ENCODE results near the gene MCF2L.
"Not testable (repeated sequence)": the region's sequence is repeated elsewhere in the genome, so short reads cannot be mapped to it uniquely, and the experiment has no call there.

Gene MCF2L

GRCh38 chr13:113102727-113103126 is 133.7 kb downstream of the MCF2L start:
- Histone ChIP-seq H3K4me1 (ENCODE audit: control insufficient read depth, insufficient read depth, low read length) (no peaks in the 10 kb centered on the region), H3K27me3 (ENCODE audit: control insufficient read depth, insufficient read depth, low read length) (no peaks in the 10 kb centered on the region)

GRCh38 chr13:113103646-113104045 is 134.6 kb downstream of the MCF2L start:
- Histone ChIP-seq H3K27me3 (ENCODE audit: control insufficient read depth, insufficient read depth, low read length) (no peaks in the 10 kb centered on the region), H3K4me1 (ENCODE audit: control insufficient read depth, insufficient read depth, low read length) (no peaks in the 10 kb centered on the region), H3K4me3 (ENCODE audit: low read depth, low read length) (no peak overlapping the region), H3K9me3 (ENCODE audit: control insufficient read depth, insufficient read depth, low read length) (no peaks in the 10 kb centered on the region), H3K36me3 (ENCODE audit: control insufficient read depth, insufficient read depth, low read length) (no peaks in the 10 kb centered on the region), H3K9ac (ENCODE audit: low read depth, low read length) (no peak overlapping the region)

More at GRCh38 chr13:113102727-113103126, 133.7 kb downstream of the MCF2L start:
- H3K4me3 ChIP-seq (ENCODE audit: low read depth, low read length), result no peak overlapping the region
- no peaks in the 10 kb centered on the region for H3K9me3 ChIP-seq (ENCODE audit: control insufficient read depth, insufficient read depth, low read length)
- H3K36me3 ChIP-seq (ENCODE audit: control insufficient read depth, insufficient read depth, low read length), result no peaks in the 10 kb centered on the region
- H3K9ac ChIP-seq (ENCODE audit: low read depth, low read length), result no peak overlapping the region

- no peak within 1 kb of the TSS for H3K4me3 ChIP-seq (ENCODE audit: low read depth, low read length)
Measured at GRCh38 chr13:113105032-113105920, 136.3 kb downstream of the MCF2L start, which contains the start of gene F7. TSS of gene F7 (plus strand) at chr13:113105791. CDS start at chr13:113105842, 51 bp downstream.

GRCh38 chr13:113105921-113106452 is 137.0 kb downstream of the MCF2L start:
- H3K27me3 ChIP-seq (ENCODE audit: control insufficient read depth, insufficient read depth, low read length), result peaks cover 18% of the 10 kb centered on the region
- H3K4me3 ChIP-seq (ENCODE audit: low read depth, low read length), result no peak overlapping the region
- H3K36me3 ChIP-seq (ENCODE audit: control insufficient read depth, insufficient read depth, low read length), result no peaks in the 10 kb centered on the region
- H3K4me1 ChIP-seq (ENCODE audit: control insufficient read depth, insufficient read depth, low read length), result no peaks in the 10 kb centered on the region
- no peaks in the 10 kb centered on the region for H3K9me3 ChIP-seq (ENCODE audit: control insufficient read depth, insufficient read depth, low read length)
- no peak overlapping the region for H3K9ac ChIP-seq (ENCODE audit: low read depth, low read length)

More at GRCh38 chr13:113105032-113105920, 136.3 kb downstream of the MCF2L start, which contains the start of gene F7:
- H3K9ac ChIP-seq (ENCODE audit: low read depth, low read length), result no peak within 1 kb of the TSS
- no peaks in the 10 kb centered on the region for H3K9me3 ChIP-seq (ENCODE audit: control insufficient read depth, insufficient read depth, low read length)
- no peaks in the 10 kb centered on the region for H3K36me3 ChIP-seq (ENCODE audit: control insufficient read depth, insufficient read depth, low read length)
- H3K27me3 ChIP-seq (ENCODE audit: control insufficient read depth, insufficient read depth, low read length), result peaks cover 11% of the 10 kb centered on the region
- no peaks in the 10 kb centered on the region for H3K4me1 ChIP-seq (ENCODE audit: control insufficient read depth, insufficient read depth, low read length)

GRCh38 chr13:113106711-113107351 is 137.8 kb downstream of the MCF2L start:
- no peaks in the 10 kb centered on the region for H3K36me3 ChIP-seq (ENCODE audit: control insufficient read depth, insufficient read depth, low read length)
- no peaks in the 10 kb centered on the region for H3K4me1 ChIP-seq (ENCODE audit: control insufficient read depth, insufficient read depth, low read length)
- no peak overlapping the region for H3K9ac ChIP-seq (ENCODE audit: low read depth, low read length)
- H3K27me3 ChIP-seq (ENCODE audit: control insufficient read depth, insufficient read depth, low read length), result peaks cover 23% of the 10 kb centered on the region
- H3K4me3 ChIP-seq (ENCODE audit: low read depth, low read length), result no peak overlapping the region
- no peaks in the 10 kb centered on the region for H3K9me3 ChIP-seq (ENCODE audit: control insufficient read depth, insufficient read depth, low read length)

GRCh38 chr13:113108521-113108920 is 139.5 kb downstream of the MCF2L start:
- H3K27me3 ChIP-seq (ENCODE audit: control insufficient read depth, insufficient read depth, low read length), result peaks cover 25% of the 10 kb centered on the region
- H3K4me3 ChIP-seq (ENCODE audit: low read depth, low read length); H3K9ac ChIP-seq (ENCODE audit: low read depth, low read length); H3K9me3 ChIP-seq (ENCODE audit: control insufficient read depth, insufficient read depth, low read length); H3K4me1 ChIP-seq (ENCODE audit: control insufficient read depth, insufficient read depth, low read length); H3K36me3 ChIP-seq (ENCODE audit: control insufficient read depth, insufficient read depth, low read length): not testable (repeated sequence)

GRCh38 chr13:113109151-113110047 is 140.4 kb downstream of the MCF2L start:
- Histone ChIP-seq H3K4me3 (ENCODE audit: low read depth, low read length) (peak overlapping the region; percentile 49), H3K36me3 (ENCODE audit: control insufficient read depth, insufficient read depth, low read length) (no peaks in the 10 kb centered on the region), H3K27me3 (ENCODE audit: control insufficient read depth, insufficient read depth, low read length) (peaks cover 25% of the 10 kb centered on the region), H3K9me3 (ENCODE audit: control insufficient read depth, insufficient read depth, low read length) (no peaks in the 10 kb centered on the region), H3K9ac (ENCODE audit: low read depth, low read length) (no peak overlapping the region), H3K4me1 (ENCODE audit: control insufficient read depth, insufficient read depth, low read length) (no peaks in the 10 kb centered on the region)

GRCh38 chr13:113110048-113110851 is 141.2 kb downstream of the MCF2L start:
- Histone ChIP-seq H3K9me3 (ENCODE audit: control insufficient read depth, insufficient read depth, low read length) (no peaks in the 10 kb centered on the region), H3K9ac (ENCODE audit: low read depth, low read length) (no peak overlapping the region), H3K27me3 (ENCODE audit: control insufficient read depth, insufficient read depth, low read length) (peaks cover 25% of the 10 kb centered on the region), H3K4me1 (ENCODE audit: control insufficient read depth, insufficient read depth, low read length) (no peaks in the 10 kb centered on the region), H3K4me3 (ENCODE audit: low read depth, low read length) (peak overlapping the region; percentile 49), H3K36me3 (ENCODE audit: control insufficient read depth, insufficient read depth, low read length) (no peaks in the 10 kb centered on the region)

- Histone ChIP-seq H3K9me3 (ENCODE audit: control insufficient read depth, insufficient read depth, low read length) (no peaks in the 10 kb centered on the region), H3K9ac (ENCODE audit: low read depth, low read length) (no peak overlapping the region), H3K36me3 (ENCODE audit: control insufficient read depth, insufficient read depth, low read length) (no peaks in the 10 kb centered on the region), H3K4me1 (ENCODE audit: control insufficient read depth, insufficient read depth, low read length) (no peaks in the 10 kb centered on the region), H3K27me3 (ENCODE audit: control insufficient read depth, insufficient read depth, low read length) (peaks cover 25% of the 10 kb centered on the region), H3K4me3 (ENCODE audit: low read depth, low read length) (peak overlapping the region; percentile 49)
Measured at GRCh38 chr13:113110852-113111315, 141.9 kb downstream of the MCF2L start.

GRCh38 chr13:113111821-113112220 is 142.8 kb downstream of the MCF2L start:
- H3K9me3 ChIP-seq (ENCODE audit: control insufficient read depth, insufficient read depth, low read length); H3K4me3 ChIP-seq (ENCODE audit: low read depth, low read length); H3K9ac ChIP-seq (ENCODE audit: low read depth, low read length); H3K4me1 ChIP-seq (ENCODE audit: control insufficient read depth, insufficient read depth, low read length); H3K36me3 ChIP-seq (ENCODE audit: control insufficient read depth, insufficient read depth, low read length): not testable (repeated sequence)
- peaks cover 25% of the 10 kb centered on the region for H3K27me3 ChIP-seq (ENCODE audit: control insufficient read depth, insufficient read depth, low read length)
